Muscle of leg (tissue), 11 donors: ENCODE results near the gene BATF. TPM values are rescaled to one million over a fixed set of nuclear protein-coding genes. Genes with fewer than 3 reads are reported as not detected.

Source experiments
- DNase-seq: peaks from one replicate; pipeline ENCODE4 v3.0.0; 2013
- H3K27ac ChIP-seq: one replicate; pipeline ENCODE4 v1.5.1; 2013; ENCODE audit warnings: mild to moderate bottlenecking, low read length, control low read depth
- H3K27me3 ChIP-seq: one replicate; pipeline ENCODE4 v1.6.1; 2013; ENCODE audit warnings: low read length; ENCODE audit not compliant: control insufficient read depth, insufficient read depth
- H3K36me3 ChIP-seq: one replicate; pipeline ENCODE4 v1.6.1; 2013; ENCODE audit warnings: low read length; ENCODE audit not compliant: control insufficient read depth, insufficient read depth
- H3K4me1 ChIP-seq: one replicate; pipeline ENCODE4 v1.6.1; 2013; ENCODE audit warnings: low read length; ENCODE audit not compliant: control insufficient read depth, insufficient read depth
- H3K4me3 ChIP-seq: one replicate; pipeline ENCODE4 v1.5.1; 2013; ENCODE audit warnings: low read length, control low read depth
- H3K9me3 ChIP-seq: replicated peaks from 2 replicates; pipeline ENCODE4 v1.6.1; 2013; ENCODE audit warnings: low read depth, low read length; ENCODE audit not compliant: control insufficient read depth
- WGBS: methylation state at CpG from one replicate; pipeline ENCODE4 v1.1.5; 2013; ENCODE audit warnings: missing lambda C conversion rate; ENCODE audit not compliant: insufficient coverage; 5-methylcytosine and 5-hydroxymethylcytosine counted together
- polyA plus RNA-seq, 8 donors: library from polyadenylated mRNA; unstranded; fragments of 120-200 nt; gene quantifications; one replicate each; pipeline versions ENCODE4 v1.2.1 to v1.2.3, GENCODE V29; 2013; ENCODE audit warnings: inconsistent platforms in 1 of 8, low replicate concordance in 1 of 8; ENCODE audit not compliant: insufficient read length in 8 of 8, insufficient read depth in 1 of 8
- total RNA-seq: library from RNA; stranded (reverse); fragments of 120-200 nt; gene quantifications from one replicate; pipeline ENCODE4 v1.2.4, GENCODE V29; 2013

BATF gene
- total and polyA plus RNA-seq, 9 donors = 0.34 to 1.2 (median 0.57) TPM

- no peak overlapping the region for H3K27ac ChIP-seq
- H3K4me1 ChIP-seq = peaks cover 7% of the 10 kb centered on the region
- no peaks in the 10 kb centered on the region for H3K9me3 ChIP-seq
- no peak overlapping the region for H3K4me3 ChIP-seq
- H3K27me3 ChIP-seq = no peaks in the 10 kb centered on the region
- no peaks in the 10 kb centered on the region for H3K36me3 ChIP-seq
- DNase-seq = no peak
- 100% methylated on average over 1 of the region's 1 CpG for WGBS
These were observed 69.2 kb downstream of the BATF start for GRCh38 chr14:75591331-75591946.

DNA sequence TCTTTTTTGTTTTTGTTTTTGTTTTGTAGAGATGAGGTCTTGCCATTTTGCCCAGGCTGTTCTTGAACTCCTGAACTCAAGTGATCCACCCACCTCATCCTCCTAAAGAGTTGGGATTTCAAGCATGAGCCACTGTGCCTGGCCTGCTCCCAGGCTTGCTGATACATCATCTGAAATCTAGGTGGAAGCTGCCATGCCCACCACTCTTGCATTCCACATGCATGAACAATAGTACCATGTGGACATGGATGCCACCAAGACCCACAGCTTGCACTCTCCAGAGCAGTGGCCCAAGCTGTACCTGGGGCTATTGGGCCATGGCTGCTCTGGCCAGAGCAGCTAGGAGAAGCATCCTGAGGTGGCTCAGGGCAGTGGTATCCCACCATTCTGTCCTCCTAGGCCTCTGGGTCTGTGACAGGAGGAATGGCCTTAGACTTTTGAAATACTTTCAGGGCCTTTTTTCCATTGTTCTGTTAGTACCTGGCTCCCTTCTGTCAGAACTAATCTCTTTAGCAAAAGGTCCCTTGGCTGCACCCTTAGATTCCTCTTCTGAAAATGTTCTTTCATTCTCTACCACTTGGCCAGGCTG lies 69.8 kb downstream of the BATF start:
- Histone ChIP-seq H3K27me3 (no peaks in the 10 kb centered on the region), H3K36me3 (no peaks in the 10 kb centered on the region), H3K4me3 (no peak overlapping the region), H3K4me1 (peaks cover 7% of the 10 kb centered on the region), H3K27ac (no peak overlapping the region), H3K9me3 (no peaks in the 10 kb centered on the region)
- no peak for DNase-seq

DNA sequence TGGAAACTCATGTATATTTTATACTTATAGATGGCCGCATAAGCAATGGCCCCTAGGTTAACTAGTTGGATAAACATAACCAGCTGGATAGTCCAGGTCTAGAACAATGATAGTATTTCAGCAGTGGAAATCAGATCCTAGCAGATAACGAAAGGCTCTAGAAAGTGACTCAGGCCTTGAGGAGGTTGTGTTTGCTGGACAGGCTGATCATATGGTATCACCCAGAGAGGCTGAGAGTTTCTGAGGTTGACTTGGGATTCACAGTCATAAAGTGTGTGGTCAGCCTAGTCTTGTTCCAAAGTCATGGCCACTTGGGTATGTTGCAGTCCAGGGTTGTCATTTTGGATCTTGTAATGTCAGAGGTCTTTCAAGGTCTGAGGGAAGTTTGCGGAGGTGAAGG lies 73.0 kb downstream of the BATF start:
- no peak for DNase-seq
- H3K27me3 ChIP-seq = no peaks in the 10 kb centered on the region
- no peak overlapping the region for H3K4me3 ChIP-seq
- H3K4me1 ChIP-seq = peaks cover 3% of the 10 kb centered on the region
- WGBS = 100% methylated on average over 1 of the region's 3 CpGs
- H3K27ac ChIP-seq = no peak overlapping the region
- no peaks in the 10 kb centered on the region for H3K36me3 ChIP-seq
- H3K9me3 ChIP-seq = no peaks in the 10 kb centered on the region

Other genes starting within 250 kb of the BATF start
- 591 TPM for gene FOS, start 243.6 kb upstream of the BATF start, total RNA-seq
- 1,000 to 10,000 TPM in 2 of 8 donors, 100 to 1,000 TPM in 6; 142 to 1,403 (median 729) TPM for gene FOS, start 243.6 kb upstream of the BATF start, polyA plus RNA-seq
- gene JDP2, start 94.4 kb upstream of the BATF start, total RNA-seq = 45.0 TPM
- gene JDP2, start 94.4 kb upstream of the BATF start, polyA plus RNA-seq = 10 to 100 TPM; 47.6 to 63.2 (median 57.9) TPM
- gene FLVCR2, start 56.2 kb downstream of the BATF start, total RNA-seq = 11.0 TPM
- 10 to 100 TPM; 13.7 to 29.3 (median 16.9) TPM for gene FLVCR2, start 56.2 kb downstream of the BATF start, polyA plus RNA-seq
- 4.5 TPM for gene ERG28, start 138.4 kb downstream of the BATF start, total RNA-seq
- gene ERG28, start 138.4 kb downstream of the BATF start, polyA plus RNA-seq = 10 to 100 TPM; 11.6 to 17.3 (median 14.2) TPM
- gene TTLL5, start 138.8 kb downstream of the BATF start, total RNA-seq = 14.1 TPM
- 10 to 100 TPM; 12.0 to 21.1 (median 15.9) TPM for gene TTLL5, start 138.8 kb downstream of the BATF start, polyA plus RNA-seq